Activated CD8-positive, alpha-beta T cell treated with anti-CD3 and anti-CD28 coated beads for 36 hours (primary cell): ENCODE data around the gene FGF18. TPM values are rescaled to one million over a fixed set of nuclear protein-coding genes. Genes with fewer than 3 reads are reported as not detected.

Source experiments
- ATAC-seq: fragments of 200-7000 bp; cut with Tn5 transposase; one replicate; pipeline ENCODE4 v1.10.0; 2021; ENCODE audit warnings: mild to moderate bottlenecking, moderate library complexity
- CTCF ChIA-PET: fragments of 350-600 bp; sonication (Branson Sonifier 250); formaldehyde crosslinking; loops from one replicate; lab custom pipeline; 2021; ENCODE audit warnings: antibody characterized with exemption; lab: Charles Lee
- POLR2A ChIA-PET: fragments of 350-600 bp; sonication (Branson Sonifier 250); formaldehyde crosslinking; loops from one replicate; lab custom pipeline; 2021; ENCODE audit warnings: antibody characterized with exemption; lab: Charles Lee
- DNase-seq: peaks from one replicate; pipeline ENCODE4 v3.0.0-alpha.2; 2020
- H3K27ac Mint-ChIP-seq: one replicate; pipeline ENCODE4 v1.8.0; 2021; ENCODE audit warnings: mild to moderate bottlenecking, mixed read lengths
- H3K27me3 Mint-ChIP-seq: one replicate; pipeline ENCODE4 v1.8.0; 2021; ENCODE audit warnings: mixed read lengths
- H3K36me3 Mint-ChIP-seq: one replicate; pipeline ENCODE4 v1.8.0; 2021; ENCODE audit warnings: low read depth, mixed read lengths
- H3K4me1 Mint-ChIP-seq: one replicate; pipeline ENCODE4 v1.8.0; 2021; ENCODE audit warnings: low read depth, mixed read lengths
- H3K4me3 Mint-ChIP-seq: one replicate; pipeline ENCODE4 v1.8.0; 2021; ENCODE audit warnings: mild to moderate bottlenecking, moderate library complexity, mixed read lengths
- H3K9me3 Mint-ChIP-seq: one replicate; pipeline ENCODE4 v1.8.0; 2021; ENCODE audit warnings: mixed read lengths
- CTCF ChIP-seq: fragments of 200-600 bp; IDR thresholded peaks from one replicate; pipeline ENCODE4 v1.8.0; 2022; ENCODE audit warnings: antibody characterized with exemption, mild to moderate bottlenecking
- intact Hi-C: fragments of 100-400 bp; cut with micrococcal nuclease; formaldehyde crosslinking; loops from one replicate; pipeline ENCODE4 v1.10.0; 2022
- total RNA-seq, 2 experiments: library from RNA; stranded (reverse); gene quantifications; one replicate each; pipeline ENCODE4 v1.2.3, GENCODE V29; 2021

The FGF18 gene
- total RNA-seq, 2 experiments from 2014 or later = 0.18 TPM; not detected in 1

DNA sequence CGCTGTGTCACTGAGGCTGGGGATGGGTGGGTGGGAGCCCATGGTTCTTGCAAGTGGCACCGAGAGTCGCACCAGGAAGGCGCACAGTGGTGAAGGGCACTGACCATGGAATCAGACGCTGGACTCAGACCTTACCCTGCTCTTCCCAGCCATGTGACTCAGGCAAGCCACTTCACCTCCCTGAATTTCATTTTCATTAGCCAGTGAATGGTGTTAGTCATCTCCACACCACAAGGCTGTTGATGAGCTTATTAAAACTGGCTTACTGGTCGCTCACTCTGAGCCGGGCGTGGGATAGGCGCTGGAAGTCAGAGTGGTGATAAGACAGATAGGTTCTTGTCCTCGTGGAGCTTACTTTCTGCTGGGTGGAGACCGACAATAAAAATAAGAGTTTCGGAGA is 25.1 kb downstream of the FGF18 start:
- ChIA-PET CTCF (interaction anchor here (2.0 kb wide), 1 partner anchor 25 kb away, joined by 6 read pairs; the partner anchor contains the start of gene FGF18), POLR2A (no interaction called here)
- H3K36me3 Mint-ChIP-seq = no peaks in the 10 kb centered on the region
- H3K4me1 Mint-ChIP-seq = no peaks in the 10 kb centered on the region
- ATAC-seq (no peak), DNase-seq (no peak)
- no peak for TF ChIP-seq CTCF
- no peak overlapping the region for H3K27ac Mint-ChIP-seq
- intact Hi-C loops = no loop called here
- H3K9me3 Mint-ChIP-seq = no peaks in the 10 kb centered on the region
- peaks cover 15% of the 10 kb centered on the region for H3K27me3 Mint-ChIP-seq
- H3K4me3 Mint-ChIP-seq = no peak overlapping the region

GRCh38 chr5:171445644-171446516 is 26.4 kb downstream of the FGF18 start:
- ATAC-seq (no peak), DNase-seq (no peak)
- CTCF ChIA-PET = no interaction called here
- peaks cover 22% of the 10 kb centered on the region for H3K27me3 Mint-ChIP-seq
- POLR2A ChIA-PET = no interaction called here
- no peaks in the 10 kb centered on the region for H3K4me1 Mint-ChIP-seq
- TF ChIP-seq CTCF = no peak
- H3K27ac Mint-ChIP-seq = no peak overlapping the region
- intact Hi-C loops = no loop called here
- no peaks in the 10 kb centered on the region for H3K36me3 Mint-ChIP-seq
- H3K9me3 Mint-ChIP-seq = no peaks in the 10 kb centered on the region
- H3K4me3 Mint-ChIP-seq = no peak overlapping the region

GRCh38 chr5:171447226-171447625 is 27.8 kb downstream of the FGF18 start:
- intact Hi-C loops = no loop called here
- H3K4me1 Mint-ChIP-seq = peaks cover 2% of the 10 kb centered on the region
- ChIA-PET CTCF (no interaction called here), POLR2A (no interaction called here)
- H3K27me3 Mint-ChIP-seq = peaks cover 29% of the 10 kb centered on the region
- no peaks in the 10 kb centered on the region for H3K9me3 Mint-ChIP-seq
- no peak overlapping the region for H3K27ac Mint-ChIP-seq
- DNase-seq (no peak), ATAC-seq (no peak)
- TF ChIP-seq CTCF = no peak
- H3K36me3 Mint-ChIP-seq = no peaks in the 10 kb centered on the region
- H3K4me3 Mint-ChIP-seq = no peak overlapping the region

GRCh38 chr5:171449426-171449825 is 30.0 kb downstream of the FGF18 start:
- ChIA-PET CTCF (no interaction called here), POLR2A (interaction anchor here (0.5 to 1.0 kb wide), 3 partner anchors 9 to 36 kb away, joined by 3 to 4 read pairs (median 3); no protein-coding TSS in a partner anchor)
- Mint-ChIP-seq H3K27ac (no peak overlapping the region), H3K4me1 (peaks cover 2% of the 10 kb centered on the region), H3K4me3 (no peak overlapping the region), H3K27me3 (peaks cover 41% of the 10 kb centered on the region), H3K9me3 (no peaks in the 10 kb centered on the region), H3K36me3 (no peaks in the 10 kb centered on the region)
- intact Hi-C loops = no loop called here
- TF ChIP-seq CTCF = no peak
- no peak for DNase-seq
- no peak for ATAC-seq
